ENCODE results near the gene L3MBTL3.
"Not testable (repeated sequence)": the region's sequence is repeated elsewhere in the genome, so short reads cannot be mapped to it uniquely, and the experiment has no call there.

Gene L3MBTL3

GRCh38 chr6:130132286-130132701 is 113.9 kb downstream of the L3MBTL3 start:
- Mint-ChIP-seq H3K36me3 (peaks cover 7% of the 10 kb centered on the region), H3K4me3 (peak overlapping the region; percentile 56), H3K4me1 (peaks cover 67% of the 10 kb centered on the region), H3K27ac (peak overlapping the region; percentile 82), H3K9me3 (no peaks in the 10 kb centered on the region)
- DNase-seq (ENCODE audit: low spot score in 2 of 2) (peak; percentile 21 to 73), ATAC-seq (peak; percentile 98)

GRCh38 chr6:130134582-130134981 is 116.2 kb downstream of the L3MBTL3 start:
- H3K9me3 Mint-ChIP-seq = no peaks in the 10 kb centered on the region
- ATAC-seq (peak; percentile 60), DNase-seq (ENCODE audit: low spot score in 2 of 2) (no peak)
- no peak overlapping the region for H3K4me3 Mint-ChIP-seq
- H3K4me1 Mint-ChIP-seq = peaks cover 87% of the 10 kb centered on the region
- peaks cover 11% of the 10 kb centered on the region for H3K36me3 Mint-ChIP-seq
- peak overlapping the region; percentile 4 for H3K27ac Mint-ChIP-seq

- no peak for ATAC-seq
- no peak for DNase-seq (ENCODE audit: low spot score in 2 of 2)
- no peaks in the 10 kb centered on the region for H3K9me3 Mint-ChIP-seq
- peaks cover 73% of the 10 kb centered on the region for H3K4me1 Mint-ChIP-seq
- H3K36me3 Mint-ChIP-seq = peaks cover 25% of the 10 kb centered on the region
- no peak overlapping the region for H3K4me3 Mint-ChIP-seq
- H3K27ac Mint-ChIP-seq = peak overlapping the region; percentile 27
These were observed 118.4 kb downstream of the L3MBTL3 start for GRCh38 chr6:130136798-130137197.

GRCh38 chr6:130138116-130138908 is 119.9 kb downstream of the L3MBTL3 start:
- DNase-seq (ENCODE audit: low spot score in 2 of 2) = peak in 1 of 2 donors; percentile 59
- Mint-ChIP-seq H3K36me3 (peaks cover 36% of the 10 kb centered on the region), H3K27ac (peak overlapping the region; percentile 48), H3K4me1 (peaks cover 58% of the 10 kb centered on the region), H3K9me3 (no peaks in the 10 kb centered on the region), H3K4me3 (peak overlapping the region; percentile 54)
- ATAC-seq = peak; percentile 69

- Mint-ChIP-seq H3K27ac (peak overlapping the region; percentile 48), H3K36me3 (peaks cover 42% of the 10 kb centered on the region), H3K4me3 (peak overlapping the region; percentile 54), H3K9me3 (no peaks in the 10 kb centered on the region), H3K4me1 (peaks cover 52% of the 10 kb centered on the region)
- DNase-seq (ENCODE audit: low spot score in 2 of 2) (no peak), ATAC-seq (peak; percentile 20)
These were observed 120.5 kb downstream of the L3MBTL3 start for GRCh38 chr6:130138909-130139242.

- ATAC-seq = no peak
- peaks cover 48% of the 10 kb centered on the region for H3K36me3 Mint-ChIP-seq
- no peaks in the 10 kb centered on the region for H3K9me3 Mint-ChIP-seq
- H3K4me1 Mint-ChIP-seq = peaks cover 44% of the 10 kb centered on the region
- no peak overlapping the region for H3K27ac Mint-ChIP-seq
- no peak for DNase-seq (ENCODE audit: low spot score in 2 of 2)
- no peak overlapping the region for H3K4me3 Mint-ChIP-seq
These were observed 121.7 kb downstream of the L3MBTL3 start for GRCh38 chr6:130140084-130140483.

- peaks cover 54% of the 10 kb centered on the region for H3K36me3 Mint-ChIP-seq
- DNase-seq (ENCODE audit: low spot score in 2 of 2) = no peak
- H3K27ac Mint-ChIP-seq = peak overlapping the region; percentile 14
- peaks cover 30% of the 10 kb centered on the region for H3K4me1 Mint-ChIP-seq
- no peaks in the 10 kb centered on the region for H3K9me3 Mint-ChIP-seq
- no peak for ATAC-seq
- H3K4me3 Mint-ChIP-seq = no peak overlapping the region
These were observed 125.3 kb downstream of the L3MBTL3 start for GRCh38 chr6:130143709-130144108.

- H3K27ac Mint-ChIP-seq = peak overlapping the region; percentile 79
- H3K36me3 Mint-ChIP-seq = peaks cover 65% of the 10 kb centered on the region
- H3K4me1 Mint-ChIP-seq = peaks cover 14% of the 10 kb centered on the region
- H3K9me3 Mint-ChIP-seq = no peaks in the 10 kb centered on the region
- no peak overlapping the region for H3K4me3 Mint-ChIP-seq
- no peak for ATAC-seq
- no peak for DNase-seq (ENCODE audit: low spot score in 2 of 2)
These were observed 128.7 kb downstream of the L3MBTL3 start for GRCh38 chr6:130147111-130147510.

GRCh38 chr6:130148181-130148580 is 129.8 kb downstream of the L3MBTL3 start:
- ATAC-seq = peak; percentile 51
- Mint-ChIP-seq H3K27ac (peak overlapping the region; percentile 58), H3K36me3 (peaks cover 64% of the 10 kb centered on the region), H3K9me3 (no peaks in the 10 kb centered on the region), H3K4me1 (peaks cover 14% of the 10 kb centered on the region), H3K4me3 (no peak overlapping the region)
- DNase-seq (ENCODE audit: low spot score in 2 of 2) = no peak

GRCh38 chr6:130149016-130149415 is 130.6 kb downstream of the L3MBTL3 start:
- not testable (repeated sequence) for H3K4me3 Mint-ChIP-seq; DNase-seq (ENCODE audit: low spot score in 2 of 2); ATAC-seq; H3K9me3 Mint-ChIP-seq
- Mint-ChIP-seq H3K36me3 (peaks cover 60% of the 10 kb centered on the region), H3K27ac (peak overlapping the region; percentile 56), H3K4me1 (peaks cover 14% of the 10 kb centered on the region)

- no peaks in the 10 kb centered on the region for H3K9me3 Mint-ChIP-seq
- no peak for DNase-seq (ENCODE audit: low spot score in 2 of 2)
- no peak overlapping the region for H3K4me3 Mint-ChIP-seq
- ATAC-seq = no peak
- H3K27ac Mint-ChIP-seq = peak overlapping the region; percentile 51
- H3K4me1 Mint-ChIP-seq = peaks cover 14% of the 10 kb centered on the region
- H3K36me3 Mint-ChIP-seq = peaks cover 58% of the 10 kb centered on the region
These were observed 132.5 kb downstream of the L3MBTL3 start for GRCh38 chr6:130150906-130151305.

- ATAC-seq (no peak), DNase-seq (ENCODE audit: low spot score in 2 of 2) (no peak)
- peaks cover 4% of the 10 kb centered on the region for H3K4me1 Mint-ChIP-seq
- no peak overlapping the region for H3K27ac Mint-ChIP-seq
- H3K9me3 Mint-ChIP-seq = no peaks in the 10 kb centered on the region
- peaks cover 54% of the 10 kb centered on the region for H3K36me3 Mint-ChIP-seq
- no peak overlapping the region for H3K4me3 Mint-ChIP-seq
These were observed 134.6 kb downstream of the L3MBTL3 start for GRCh38 chr6:130152908-130153510.

- Mint-ChIP-seq H3K4me3 (no peak overlapping the region), H3K36me3 (peaks cover 32% of the 10 kb centered on the region), H3K27ac (no peak overlapping the region), H3K9me3 (peaks cover 3% of the 10 kb centered on the region), H3K4me1 (peaks cover 18% of the 10 kb centered on the region)
- DNase-seq (ENCODE audit: low spot score in 2 of 2) (no peak), ATAC-seq (no peak)
These were observed 138.5 kb downstream of the L3MBTL3 start for GRCh38 chr6:130156908-130157307.

GRCh38 chr6:130158056-130158455 is 139.7 kb downstream of the L3MBTL3 start:
- peaks cover 3% of the 10 kb centered on the region for H3K9me3 Mint-ChIP-seq
- DNase-seq (ENCODE audit: low spot score in 2 of 2) (no peak), ATAC-seq (no peak)
- no peak overlapping the region for H3K27ac Mint-ChIP-seq
- peaks cover 24% of the 10 kb centered on the region for H3K36me3 Mint-ChIP-seq
- no peak overlapping the region for H3K4me3 Mint-ChIP-seq
- peaks cover 20% of the 10 kb centered on the region for H3K4me1 Mint-ChIP-seq

GRCh38 chr6:130158548-130158947 is 140.2 kb downstream of the L3MBTL3 start:
- no peak for DNase-seq (ENCODE audit: low spot score in 2 of 2)
- Mint-ChIP-seq H3K4me1 (peaks cover 20% of the 10 kb centered on the region), H3K27ac (no peak overlapping the region), H3K4me3 (no peak overlapping the region), H3K36me3 (peaks cover 22% of the 10 kb centered on the region), H3K9me3 (peaks cover 3% of the 10 kb centered on the region)
- ATAC-seq = no peak

- Mint-ChIP-seq H3K9me3 (peaks cover 3% of the 10 kb centered on the region), H3K27ac (peak overlapping the region; percentile 83), H3K4me3 (no peak overlapping the region), H3K36me3 (peaks cover 10% of the 10 kb centered on the region), H3K4me1 (peaks cover 27% of the 10 kb centered on the region)
- DNase-seq (ENCODE audit: low spot score in 2 of 2) (peak in 1 of 2 donors; percentile 26), ATAC-seq (no peak)
These were observed 141.6 kb downstream of the L3MBTL3 start for GRCh38 chr6:130159956-130160355.

All from stimulated activated effector memory CD8-positive, alpha-beta T cell treated with anti-CD3 and anti-CD28 coated beads, Interleukin-12 subunit alpha, Interleukin-12 subunit beta, amount 100 ng/mL, for 72 hours (primary cell).